GM19043 (cell line): ENCODE measurements around the gene MYOM1.
A peak's percentile ranks its signal among the peaks of the same experiment; 100 is the strongest.

Experiments
- ATAC-seq: cut with Tn5 transposase; IDR thresholded peaks from one replicate; pipeline ENCODE4 v1.9.1; 2021; ENCODE audit warnings: low read depth; ENCODE audit not compliant: unreplicated experiment

Gene MYOM1

GRCh38 chr18:3250237-3251107 is 30.7 kb upstream of the MYOM1 start:
- ATAC-seq, result no peak

- peak; percentile 18 for ATAC-seq
These were observed 29.0 kb upstream of the MYOM1 start for GRCh38 chr18:3248658-3249359.

- no peak for ATAC-seq
These were observed 28.4 kb upstream of the MYOM1 start for GRCh38 chr18:3248062-3248657.

- ATAC-seq, result peak; percentile 74
These were observed 27.7 kb upstream of the MYOM1 start, which contains the start of gene MYL12A for GRCh38 chr18:3247240-3248061. Gene MYL12A (plus strand): TSS chr18:3247801. CDS start chr18:3253248, 5,447 bp downstream.

GRCh38 chr18:3246635-3247239 is 27.0 kb upstream of the MYOM1 start:
- ATAC-seq, result no peak

GRCh38 chr18:3245853-3246634 is 26.3 kb upstream of the MYOM1 start:
- peak; percentile 43 for ATAC-seq

- ATAC-seq, result no peak
These were observed 25.4 kb upstream of the MYOM1 start for GRCh38 chr18:3245185-3245564.

- no peak for ATAC-seq
These were observed 19.0 kb upstream of the MYOM1 start for GRCh38 chr18:3238742-3239141.

GRCh38 chr18:3236470-3236869 is 16.7 kb upstream of the MYOM1 start:
- ATAC-seq, result no peak

GRCh38 chr18:3235846-3236245 is 16.1 kb upstream of the MYOM1 start:
- ATAC-seq, result no peak

GRCh38 chr18:3234457-3234856 is 14.7 kb upstream of the MYOM1 start:
- no peak for ATAC-seq

- ATAC-seq, result no peak
These were observed 13.8 kb upstream of the MYOM1 start for GRCh38 chr18:3233433-3234168.

- no peak for ATAC-seq
These were observed 13.2 kb upstream of the MYOM1 start for GRCh38 chr18:3233004-3233403.

- no peak for ATAC-seq
These were observed 10.9 kb upstream of the MYOM1 start for GRCh38 chr18:3230401-3231334.

- no peak for ATAC-seq
These were observed 6.3 kb upstream of the MYOM1 start for GRCh38 chr18:3226048-3226447.

- ATAC-seq, result no peak
These were observed 5.8 kb upstream of the MYOM1 start for GRCh38 chr18:3225588-3225987.

GRCh38 chr18:3224223-3224622 is 4.5 kb upstream of the MYOM1 start:
- no peak for ATAC-seq

- ATAC-seq, result no peak
These were observed 3.6 kb upstream of the MYOM1 start for GRCh38 chr18:3223356-3223755.
